GOT3 (cell line): ENCODE results near the gene PCGF2.
"Not testable (repeated sequence)": the region's sequence is repeated elsewhere in the genome, so short reads cannot be mapped to it uniquely, and the experiment has no call there.

Source experiments
- DNase-seq: peaks from one replicate; lab custom pipeline; 2025; ENCODE audit warnings: mixed read lengths; lab: John Stamatoyannopoulos, UW

The PCGF2 gene

GRCh38 chr17:38748149-38748891 is at the start of gene PCGF2:
TSS of gene PCGF2 (minus strand) at chr17:38748336. CDS start at chr17:38740402, 7,934 bp downstream.
- DNase-seq, result no peak

GRCh38 chr17:38797828-38798227 is 49.7 kb upstream of the PCGF2 start:
- DNase-seq, result no peak

- DNase-seq, result no peak
Measured at GRCh38 chr17:38797158-38797490, 49.0 kb upstream of the PCGF2 start.

GRCh38 chr17:38796451-38797157 is 48.5 kb upstream of the PCGF2 start:
- DNase-seq, result no peak

GRCh38 chr17:38794221-38794620 is 46.1 kb upstream of the PCGF2 start:
- DNase-seq, result no peak

GRCh38 chr17:38791162-38791561 is 43.0 kb upstream of the PCGF2 start:
- DNase-seq, result no peak

GRCh38 chr17:38790148-38790707 is 42.1 kb upstream of the PCGF2 start:
- not testable (repeated sequence) for DNase-seq

GRCh38 chr17:38789185-38789584 is 41.0 kb upstream of the PCGF2 start:
- DNase-seq, result no peak

GRCh38 chr17:38787999-38788398 is 39.9 kb upstream of the PCGF2 start:
- DNase-seq, result not testable (repeated sequence)

- DNase-seq, result no peak
Measured at GRCh38 chr17:38786372-38786771, 38.2 kb upstream of the PCGF2 start.

- no peak for DNase-seq
Measured at GRCh38 chr17:38783227-38783626, 35.1 kb upstream of the PCGF2 start.

- DNase-seq, result no peak
Measured at GRCh38 chr17:38779965-38780752, 32.0 kb upstream of the PCGF2 start.

- no peak for DNase-seq
Measured at GRCh38 chr17:38777641-38778250, 29.6 kb upstream of the PCGF2 start.

GRCh38 chr17:38773258-38773657 is 25.1 kb upstream of the PCGF2 start:
- no peak for DNase-seq

GRCh38 chr17:38768417-38768816 is 20.3 kb upstream of the PCGF2 start:
- DNase-seq, result no peak

GRCh38 chr17:38766341-38766740 is 18.2 kb upstream of the PCGF2 start:
- no peak for DNase-seq

GRCh38 chr17:38762231-38762630 is 14.1 kb upstream of the PCGF2 start:
- DNase-seq, result no peak

GRCh38 chr17:38761612-38762011 is 13.5 kb upstream of the PCGF2 start:
- DNase-seq, result no peak

GRCh38 chr17:38753071-38753506 is 5.0 kb upstream of the PCGF2 start:
- no peak for DNase-seq

GRCh38 chr17:38752308-38753070 is 4.4 kb upstream of the PCGF2 start, which contains the start of gene PSMB3:
TSS of gene PSMB3 (plus strand) at chr17:38752741. CDS start at chr17:38752827, 86 bp downstream.
- peak; percentile 90 for DNase-seq

- DNase-seq, result peak; percentile 60
Measured at GRCh38 chr17:38751808-38752307, 3.7 kb upstream of the PCGF2 start.
